Endodermal cell (in vitro differentiated cells): ENCODE data around the gene MAPK8IP3. TPM values are rescaled to one million over a fixed set of nuclear protein-coding genes. Genes with fewer than 3 reads are reported as not detected.
"Not testable (repeated sequence)": the region's sequence is repeated elsewhere in the genome, so short reads cannot be mapped to it uniquely, and the experiment has no call there.

Experiments used
- DNase-seq: peaks from one replicate; pipeline ENCODE4 v3.0.0-alpha.2; 2017
- H3K27ac ChIP-seq: 2 replicates; pipeline ENCODE4 v1.5.1; 2013; ENCODE audit warnings: mild to moderate bottlenecking, low read depth, low read length, moderate library complexity
- H3K27me3 ChIP-seq: 2 replicates; pipeline ENCODE4 v1.6.1; 2013; ENCODE audit warnings: mild to moderate bottlenecking, low read length, moderate library complexity; ENCODE audit not compliant: insufficient read depth, control insufficient read depth, poor library complexity, severe bottlenecking
- H3K36me3 ChIP-seq: 2 replicates; pipeline ENCODE4 v1.7.0; 2013; ENCODE audit warnings: mild to moderate bottlenecking, low read length, moderate library complexity; ENCODE audit not compliant: control insufficient read depth, insufficient read depth
- H3K4me1 ChIP-seq: one replicate; pipeline ENCODE4 v1.7.0; 2013; ENCODE audit warnings: low read length; ENCODE audit not compliant: control insufficient read depth, insufficient read depth
- H3K4me3 ChIP-seq: 2 replicates; pipeline ENCODE4 v1.5.1; 2013; ENCODE audit warnings: mild to moderate bottlenecking, low read length, moderate library complexity
- H3K9ac ChIP-seq: 2 replicates; pipeline ENCODE4 v1.6.1; 2013; ENCODE audit warnings: mild to moderate bottlenecking, low read length, moderate library complexity; ENCODE audit not compliant: poor library complexity, severe bottlenecking; ENCODE audit errors: extremely low read depth
- H3K9me3 ChIP-seq: 2 replicates; pipeline ENCODE4 v1.6.1; 2013; ENCODE audit warnings: mild to moderate bottlenecking, low read length, moderate library complexity; ENCODE audit not compliant: control insufficient read depth
- H3K27ac Mint-ChIP-seq: 2 replicates; pipeline ENCODE4 v1.8.0; 2020; ENCODE audit warnings: mixed read lengths
- H3K27me3 Mint-ChIP-seq: 2 replicates; pipeline ENCODE4 v1.8.0; 2021; ENCODE audit warnings: mild to moderate bottlenecking, mixed read lengths; ENCODE audit not compliant: insufficient read depth
- H3K36me3 Mint-ChIP-seq: 2 replicates; pipeline ENCODE4 v1.8.0; 2020; ENCODE audit warnings: low read depth, mixed read lengths
- H3K4me1 Mint-ChIP-seq: 2 replicates; pipeline ENCODE4 v1.8.0; 2020; ENCODE audit warnings: mixed read lengths
- H3K4me3 Mint-ChIP-seq: 2 replicates; pipeline ENCODE4 v1.8.0; 2020; ENCODE audit warnings: mild to moderate bottlenecking, moderate library complexity, mixed read lengths
- H3K9me3 Mint-ChIP-seq: 2 replicates; pipeline ENCODE4 v1.8.0; 2020; ENCODE audit warnings: mild to moderate bottlenecking, mixed read lengths
- CTCF ChIP-seq: fragments of 200-600 bp; sonication (generic); conservative IDR thresholded peaks from 2 replicates; pipeline ENCODE4 v1.5.0; 2021; ENCODE audit warnings: antibody characterized with exemption, mild to moderate bottlenecking
- WGBS, 2 experiments: methylation state at CpG; one replicate each; pipeline versions ENCODE4 v1.1.5 to v1.1.7; 2013; ENCODE audit warnings: missing lambda C conversion rate in 2 of 2, mixed read lengths in 1 of 2; ENCODE audit not compliant: insufficient coverage in 1 of 2, insufficient read length in 1 of 2; 5-methylcytosine and 5-hydroxymethylcytosine counted together
- total RNA-seq, 2 donors: library from RNA; stranded (reverse); fragmentation: NEBNext Ultra II Directional in 1 of 2; extraction: Animal tissue kit (Norgen Biotek cat#: 25700) in 1 of 2; gene quantifications; 2 replicates in 1 of 2; 3 replicates in 1 of 2; pipeline ENCODE4 v1.2.1, GENCODE V29; 2021

MAPK8IP3 gene
- total RNA-seq, 2 donors from 2014 or later: 76.0 to 84.0 TPM

- DNase-seq: no peak
- Histone ChIP-seq H3K27me3 (no peaks in the 10 kb centered on the region), H3K4me1 (no peaks in the 10 kb centered on the region), H3K9ac (no peak overlapping the region), H3K36me3 (peaks cover 10% of the 10 kb centered on the region), H3K27ac (no peak overlapping the region), H3K4me3 (no peak overlapping the region), H3K9me3 (no peaks in the 10 kb centered on the region)
- Mint-ChIP-seq H3K36me3 (peaks cover 3% of the 10 kb centered on the region), H3K4me3 (no peak overlapping the region), H3K27me3 (no peaks in the 10 kb centered on the region), H3K4me1 (peaks cover 19% of the 10 kb centered on the region), H3K27ac (no peak overlapping the region), H3K9me3 (no peaks in the 10 kb centered on the region)
- 91 to 100% methylated on average over 7 of the region's 7 CpGs for WGBS, 2 experiments
- TF ChIP-seq CTCF: no peak
Measured at GRCh38 chr16:1713331-1713730, 7.3 kb downstream of the MAPK8IP3 start.

GRCh38 chr16:1713933-1714332 is 7.9 kb downstream of the MAPK8IP3 start:
- Mint-ChIP-seq H3K9me3 (no peaks in the 10 kb centered on the region), H3K36me3 (peaks cover 3% of the 10 kb centered on the region), H3K27ac (peak overlapping the region; percentile 88), H3K4me1 (peaks cover 19% of the 10 kb centered on the region), H3K4me3 (peak overlapping the region; percentile 18), H3K27me3 (no peaks in the 10 kb centered on the region)
- no peaks in the 10 kb centered on the region for H3K9me3 ChIP-seq
- H3K27ac ChIP-seq: no peak overlapping the region
- 85 to 87% methylated on average over 14 of the region's 14 CpGs for WGBS, 2 experiments
- H3K9ac ChIP-seq: no peak overlapping the region
- H3K4me1 ChIP-seq: no peaks in the 10 kb centered on the region
- no peaks in the 10 kb centered on the region for H3K27me3 ChIP-seq
- H3K36me3 ChIP-seq: peaks cover 7% of the 10 kb centered on the region
- H3K4me3 ChIP-seq: no peak overlapping the region
- no peak for TF ChIP-seq CTCF
- DNase-seq: peak; percentile 73

- Mint-ChIP-seq H3K27ac (no peak overlapping the region), H3K4me1 (peaks cover 19% of the 10 kb centered on the region)
Measured at GRCh38 chr16:1715220-1715619, 9.2 kb downstream of the MAPK8IP3 start.

GRCh38 chr16:1718236-1718635 is 12.2 kb downstream of the MAPK8IP3 start:
- not testable (repeated sequence) for H3K36me3 ChIP-seq

More at GRCh38 chr16:1715220-1715619, 9.2 kb downstream of the MAPK8IP3 start:
- DNase-seq: no peak
- no peak for TF ChIP-seq CTCF
- 93 to 94% methylated on average over 11 to 12 of the region's 12 CpGs for WGBS, 2 experiments
- no peaks in the 10 kb centered on the region for H3K27me3 ChIP-seq
- Mint-ChIP-seq H3K27me3 (no peaks in the 10 kb centered on the region), H3K9me3 (no peaks in the 10 kb centered on the region), H3K4me3 (no peak overlapping the region), H3K36me3 (peaks cover 4% of the 10 kb centered on the region)
- H3K9me3 ChIP-seq: no peaks in the 10 kb centered on the region
- H3K4me1 ChIP-seq: no peaks in the 10 kb centered on the region
- H3K27ac ChIP-seq: no peak overlapping the region
- no peak overlapping the region for H3K9ac ChIP-seq
- no peak overlapping the region for H3K4me3 ChIP-seq
- peaks cover 5% of the 10 kb centered on the region for H3K36me3 ChIP-seq

GRCh38 chr16:1719559-1720229 is 13.7 kb downstream of the MAPK8IP3 start:
- not testable (repeated sequence) for H3K27ac ChIP-seq, H3K9me3 Mint-ChIP-seq, H3K4me1 ChIP-seq, H3K9ac ChIP-seq, H3K36me3 Mint-ChIP-seq, H3K4me3 ChIP-seq, H3K27me3 Mint-ChIP-seq, H3K4me1 Mint-ChIP-seq, H3K36me3 ChIP-seq, H3K4me3 Mint-ChIP-seq, H3K27me3 ChIP-seq, H3K9me3 ChIP-seq, DNase-seq
- H3K27ac Mint-ChIP-seq: peak overlapping the region; percentile 61
- WGBS, 2 experiments: 87 to 97% methylated on average over 9 to 12 of the region's 12 CpGs

More at GRCh38 chr16:1718236-1718635, 12.2 kb downstream of the MAPK8IP3 start:
- not testable (repeated sequence) for H3K36me3 Mint-ChIP-seq, H3K27me3 Mint-ChIP-seq, H3K4me1 ChIP-seq, H3K27ac ChIP-seq, H3K9me3 Mint-ChIP-seq, DNase-seq, H3K27ac Mint-ChIP-seq, H3K27me3 ChIP-seq, H3K9me3 ChIP-seq, H3K4me3 Mint-ChIP-seq, H3K4me3 ChIP-seq, H3K9ac ChIP-seq
- H3K4me1 Mint-ChIP-seq: peaks cover 11% of the 10 kb centered on the region
- 93 to 96% methylated on average over 10 of the region's 10 CpGs for whole genome bisulfite sequencing, 2 experiments
